Measurements from ENCODE around the gene MEIS2.

GRCh38 chr15:37017031-37017625 is 83.2 kb downstream of the MEIS2 start:
- TF ChIP-seq CTCF (IDR thresholded peaks at IDR 0.05): no peak
- TF ChIP-seq POLR2A (IDR thresholded peaks at IDR 0.05): no peak
